HEK293 (cell line): ENCODE measurements around the gene LSMEM2.
A peak's percentile ranks its signal among the peaks of the same experiment; 100 is the strongest.

Experiments
- CTCF ChIA-PET: fragments of 350-600 bp; formaldehyde crosslinking; extraction: SDS; loops from one replicate; lab custom pipeline; 2021; ENCODE audit warnings: antibody characterized with exemption; lab: Yijun Ruan, JAX
- POLR2A ChIA-PET: fragments of 300-600 bp; formaldehyde crosslinking; extraction: SDS; loops from one replicate; lab custom pipeline; 2020; ENCODE audit warnings: antibody characterized with exemption, inconsistent platforms; lab: Yijun Ruan, JAX
- H3K27ac ChIP-seq: fragments of 200-500 bp; sonication (Bioruptor generic); 2 replicates; pipeline ENCODE4 v1.5.1; 2014; ENCODE audit warnings: low read depth, low read length, control low read depth, inconsistent platforms; ENCODE audit errors: extremely low read depth
- H3K36me3 ChIP-seq, 2 experiments: fragments of 200-500 bp in 1 of 2; sonication (Bioruptor generic) in 1 of 2; 1 replicate in 1 of 2; 2 replicates in 1 of 2; pipeline ENCODE4 v1.5.1; 2014 to 2017; ENCODE audit warnings: inconsistent platforms in 2 of 2, low read length in 2 of 2; ENCODE audit not compliant: control insufficient read depth in 2 of 2, insufficient read depth in 1 of 2
- H3K4me1 ChIP-seq: fragments of 200-500 bp; sonication (Bioruptor generic); 2 replicates; pipeline ENCODE4 v1.5.1; 2014; ENCODE audit warnings: mild to moderate bottlenecking, low read length, inconsistent platforms; ENCODE audit not compliant: control insufficient read depth, insufficient read depth
- H3K4me3 ChIP-seq: 2 replicates; pipeline ENCODE4 v1.5.1; 2011; ENCODE audit warnings: low read depth, mild to moderate bottlenecking, control low read depth, low read length, moderate library complexity
- H3K9me3 ChIP-seq: fragments of 200-500 bp; sonication (Bioruptor generic); 2 replicates; pipeline ENCODE4 v1.5.1; 2014; ENCODE audit warnings: low read depth, low read length, inconsistent platforms; ENCODE audit not compliant: control insufficient read depth, insufficient read depth
- GLIS2 ChIP-seq: fragments of 450-650 bp; formaldehyde crosslinking; IDR thresholded peaks from 2 replicates; pipeline ENCODE4 v1.5.1; 2016; ENCODE audit warnings: missing biosample characterization, missing genetic modification characterization
- KLF8 ChIP-seq: fragments of 450-650 bp; formaldehyde crosslinking; IDR thresholded peaks from 2 replicates; pipeline ENCODE4 v1.5.1; 2016; ENCODE audit warnings: missing biosample characterization, missing genetic modification characterization
- SP2 ChIP-seq: fragments of 450-650 bp; formaldehyde crosslinking; IDR thresholded peaks from 2 replicates; pipeline ENCODE4 v1.5.1; 2016; ENCODE audit warnings: missing biosample characterization, missing genetic modification characterization
- SP3 ChIP-seq: fragments of 450-650 bp; formaldehyde crosslinking; IDR thresholded peaks from 2 replicates; pipeline ENCODE4 v1.5.1; 2016; ENCODE audit warnings: missing biosample characterization, missing genetic modification characterization
- ZBTB20 ChIP-seq: fragments of 450-650 bp; formaldehyde crosslinking; IDR thresholded peaks from 2 replicates; pipeline ENCODE4 v1.5.1; 2016; ENCODE audit warnings: missing biosample characterization, missing genetic modification characterization
- ZBTB8A ChIP-seq: fragments of 450-650 bp; formaldehyde crosslinking; IDR thresholded peaks from 2 replicates; pipeline ENCODE4 v1.5.1; 2016; ENCODE audit warnings: missing biosample characterization, missing genetic modification characterization
- ZNF133 ChIP-seq: fragments of 450-650 bp; formaldehyde crosslinking; IDR thresholded peaks from 2 replicates; pipeline ENCODE4 v1.5.1; 2016; ENCODE audit warnings: missing biosample characterization, missing genetic modification characterization
- ZNF2 ChIP-seq: fragments of 450-650 bp; formaldehyde crosslinking; IDR thresholded peaks from 2 replicates; pipeline ENCODE4 v1.5.1; 2016; ENCODE audit warnings: missing biosample characterization, missing genetic modification characterization
- ZNF324 ChIP-seq: fragments of 450-650 bp; formaldehyde crosslinking; IDR thresholded peaks from 2 replicates; pipeline ENCODE4 v1.5.1; 2016; ENCODE audit warnings: missing biosample characterization, missing genetic modification characterization
- ZNF335 ChIP-seq: fragments of 450-650 bp; formaldehyde crosslinking; conservative IDR thresholded peaks from 2 replicates; pipeline ENCODE4 v1.5.1; 2016; ENCODE audit warnings: missing biosample characterization, missing genetic modification characterization
- ZNF366 ChIP-seq: fragments of 450-650 bp; formaldehyde crosslinking; conservative IDR thresholded peaks from 2 replicates; pipeline ENCODE4 v1.5.1; 2016; ENCODE audit warnings: missing biosample characterization, missing genetic modification characterization
- ZNF529 ChIP-seq: fragments of 450-650 bp; formaldehyde crosslinking; IDR thresholded peaks from 2 replicates; pipeline ENCODE4 v1.5.1; 2017; ENCODE audit warnings: missing genetic modification characterization, missing biosample characterization; ENCODE audit not compliant: insufficient replicate concordance
- ZNF560 ChIP-seq: fragments of 450-650 bp; formaldehyde crosslinking; IDR thresholded peaks from 2 replicates; pipeline ENCODE4 v1.5.1; 2017; ENCODE audit warnings: missing biosample characterization, missing genetic modification characterization, borderline replicate concordance
- ZNF561 ChIP-seq: fragments of 450-650 bp; IDR thresholded peaks from 2 replicates; pipeline ENCODE4 v1.5.1; 2018; ENCODE audit warnings: missing biosample characterization, missing genetic modification characterization, borderline replicate concordance
- ZNF629 ChIP-seq: fragments of 450-650 bp; formaldehyde crosslinking; IDR thresholded peaks from 2 replicates; pipeline ENCODE4 v1.5.1; 2017; ENCODE audit warnings: missing biosample characterization, missing genetic modification characterization
- ZNF701 ChIP-seq: fragments of 450-650 bp; formaldehyde crosslinking; IDR thresholded peaks from 2 replicates; pipeline ENCODE4 v1.5.1; 2016; ENCODE audit warnings: missing biosample characterization, missing genetic modification characterization
- TF ChIP-seq, protein P1 (sequence below): fragments of 450-650 bp; formaldehyde crosslinking; IDR thresholded peaks from 2 replicates; pipeline ENCODE4 v1.5.1; 2016; ENCODE audit warnings: missing biosample characterization, missing genetic modification characterization
- TF ChIP-seq, protein P2 (sequence below): fragments of 450-650 bp; formaldehyde crosslinking; IDR thresholded peaks from 2 replicates; pipeline ENCODE4 v1.5.0; 2017; ENCODE audit warnings: missing biosample characterization, missing genetic modification characterization, borderline replicate concordance
- TF ChIP-seq, protein P3 (sequence below): fragments of 450-650 bp; formaldehyde crosslinking; IDR thresholded peaks from 2 replicates; pipeline ENCODE4 v1.5.1; 2016; ENCODE audit warnings: missing biosample characterization, missing genetic modification characterization

Gene LSMEM2

DNA sequence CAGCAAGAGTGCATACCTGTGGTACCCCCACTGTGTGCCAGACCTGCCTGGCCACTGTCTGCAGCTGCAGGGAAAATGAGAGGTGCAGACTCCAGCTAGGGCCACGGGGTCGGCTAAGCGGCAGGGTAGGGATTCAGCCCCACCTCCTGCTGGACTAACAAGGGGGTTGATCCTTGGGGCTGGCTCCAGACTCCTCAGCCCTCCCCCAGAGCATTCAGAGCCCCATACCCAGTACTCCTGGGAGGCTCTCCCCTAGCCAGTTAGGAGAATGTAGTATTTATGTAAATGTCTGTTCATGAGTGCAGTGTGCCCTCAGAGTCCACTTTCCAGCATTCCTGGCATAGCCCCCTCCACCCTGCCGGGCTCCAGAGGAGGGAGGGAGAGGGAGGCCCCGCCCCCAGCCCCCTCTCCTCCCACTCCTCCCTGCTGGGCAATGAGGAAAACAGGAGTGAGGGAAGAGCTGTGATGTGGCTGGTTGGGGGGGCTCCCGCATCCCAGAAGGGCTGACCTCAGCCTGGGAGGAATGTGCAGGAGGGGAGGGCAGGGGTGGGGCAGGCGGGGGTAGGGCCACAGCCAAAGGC is 14.4 kb upstream of the LSMEM2 start (continued):
- TF ChIP-seq, protein P1, sequence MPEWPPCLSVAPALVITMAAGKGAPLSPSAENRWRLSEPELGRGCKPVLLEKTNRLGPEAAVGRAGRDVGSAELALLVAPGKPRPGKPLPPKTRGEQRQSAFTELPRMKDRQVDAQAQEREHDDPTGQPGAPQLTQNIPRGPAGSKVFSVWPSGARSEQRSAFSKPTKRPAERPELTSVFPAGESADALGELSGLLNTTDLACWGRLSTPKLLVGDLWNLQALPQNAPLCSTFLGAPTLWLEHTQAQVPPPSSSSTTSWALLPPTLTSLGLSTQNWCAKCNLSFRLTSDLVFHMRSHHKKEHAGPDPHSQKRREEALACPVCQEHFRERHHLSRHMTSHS (tag by site-specific recombination): no peak
- peak; percentile 36; the same call in 1 of the 2 replicates for TF ChIP-seq ZBTB8A (tag by site-specific recombination)
- 0 out of 2 replicates have a peak, but pooled peaks have one; percentile 20 for TF ChIP-seq KLF8 (tag by site-specific recombination)
- TF ChIP-seq ZNF324 (tag by site-specific recombination): 0 out of 2 replicates have a peak, but pooled peaks have one; percentile 48
- no peak for TF ChIP-seq ZNF2 (tag by site-specific recombination)
- TF ChIP-seq ZNF701 (tag by site-specific recombination): no peak
- TF ChIP-seq ZNF133 (tag by site-specific recombination): no peak

DNA sequence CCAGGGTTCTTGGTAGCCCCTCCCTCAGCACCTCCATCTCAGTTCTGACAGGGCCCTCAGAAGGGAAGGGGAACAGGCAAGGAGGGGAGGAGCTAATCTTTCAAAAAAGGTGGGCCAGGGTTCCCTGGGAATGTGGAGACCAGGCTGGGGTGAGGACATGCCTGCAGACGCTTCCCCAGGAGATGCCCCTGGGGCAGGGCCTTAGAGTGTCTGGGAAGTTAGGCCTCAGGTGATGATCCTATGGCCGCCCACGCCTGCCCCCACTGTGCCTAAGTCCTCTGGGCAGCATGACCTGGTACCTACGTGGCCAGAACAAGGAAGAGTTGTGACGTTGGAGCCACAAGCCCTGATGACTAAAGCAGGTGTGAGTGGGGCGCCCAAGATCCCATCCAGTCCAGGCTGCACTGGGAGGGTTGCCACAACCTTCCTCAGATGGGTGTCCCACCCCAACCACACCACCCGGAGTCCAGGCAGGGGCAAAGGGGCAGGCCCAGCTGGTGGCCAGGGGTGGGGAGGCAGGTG is 13.9 kb upstream of the LSMEM2 start:
- Histone ChIP-seq H3K9me3 (no peaks in the 10 kb centered on the region), H3K36me3 (no peaks in the 10 kb centered on the region), H3K4me3 (no peak overlapping the region), H3K27ac (no peak overlapping the region; the same call in 1 of the 2 replicates), H3K4me1 (peaks cover 3% of the 10 kb centered on the region; the same call in 1 of the 2 replicates)
- CTCF ChIA-PET: interaction anchor here (0.9 to 2.4 kb wide), 4 partner anchors 10 to 70 kb away, joined by 3 to 16 read pairs (median 4); no protein-coding TSS in a partner anchor
- POLR2A ChIA-PET: interaction anchor here (0.6 to 1.9 kb wide), 17 partner anchors 10 to 1518 kb away, joined by 3 to 11 read pairs (median 4); partner anchors contain the start of genes CYB561D2, GNAI2, HYAL3 and IFRD2
- TF ChIP-seq ZNF560 (no peak), ZBTB20 (tag by site-specific recombination) (peak; percentile 73), ZNF366 (tag by site-specific recombination) (peak; percentile 8; the same call in 1 of the 2 replicates), ZNF529 (no peak), ZNF335 (tag by site-specific recombination) (peak; percentile 42), ZNF629 (peak; percentile 22; the same call in 1 of the 2 replicates), SP2 (tag by site-specific recombination) (peak; percentile 1; the same call in 1 of the 2 replicates), SP3 (tag by site-specific recombination) (peak; percentile 64; the same call in 1 of the 2 replicates)

DNA sequence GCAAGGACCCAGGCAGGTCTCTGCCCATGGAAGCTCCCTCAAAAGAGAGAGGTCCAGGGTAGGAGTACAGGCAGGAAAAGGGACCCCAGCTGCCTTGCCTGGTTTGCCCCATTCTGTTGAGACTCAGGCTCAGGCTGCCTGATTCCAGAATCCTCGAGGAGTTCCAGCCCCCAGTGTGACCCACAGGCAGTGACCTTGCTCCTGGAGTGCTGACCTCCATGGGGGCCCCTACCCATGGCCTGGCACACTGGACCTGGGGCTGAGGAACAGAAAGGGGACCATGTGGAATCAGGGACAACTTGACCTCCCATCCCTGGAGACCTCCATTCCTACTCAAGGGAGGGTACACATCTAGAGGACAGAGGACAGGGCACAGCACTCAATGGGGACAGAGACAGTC is 13.3 kb upstream of the LSMEM2 start:
- CTCF ChIA-PET: interaction anchor here (0.9 to 1.4 kb wide), 2 partner anchors 9 to 12 kb away, joined by 3 read pairs; no protein-coding TSS in a partner anchor

More for the DNA sequence above, 13.3 kb upstream of the LSMEM2 start:
- Histone ChIP-seq H3K9me3 (no peaks in the 10 kb centered on the region), H3K4me1 (peaks cover 3% of the 10 kb centered on the region; the same call in 1 of the 2 replicates), H3K36me3 (no peaks in the 10 kb centered on the region)
- TF ChIP-seq GLIS2 (tag by site-specific recombination): peak; percentile 25; the same call in 1 of the 2 replicates
- TF ChIP-seq, protein P2, sequence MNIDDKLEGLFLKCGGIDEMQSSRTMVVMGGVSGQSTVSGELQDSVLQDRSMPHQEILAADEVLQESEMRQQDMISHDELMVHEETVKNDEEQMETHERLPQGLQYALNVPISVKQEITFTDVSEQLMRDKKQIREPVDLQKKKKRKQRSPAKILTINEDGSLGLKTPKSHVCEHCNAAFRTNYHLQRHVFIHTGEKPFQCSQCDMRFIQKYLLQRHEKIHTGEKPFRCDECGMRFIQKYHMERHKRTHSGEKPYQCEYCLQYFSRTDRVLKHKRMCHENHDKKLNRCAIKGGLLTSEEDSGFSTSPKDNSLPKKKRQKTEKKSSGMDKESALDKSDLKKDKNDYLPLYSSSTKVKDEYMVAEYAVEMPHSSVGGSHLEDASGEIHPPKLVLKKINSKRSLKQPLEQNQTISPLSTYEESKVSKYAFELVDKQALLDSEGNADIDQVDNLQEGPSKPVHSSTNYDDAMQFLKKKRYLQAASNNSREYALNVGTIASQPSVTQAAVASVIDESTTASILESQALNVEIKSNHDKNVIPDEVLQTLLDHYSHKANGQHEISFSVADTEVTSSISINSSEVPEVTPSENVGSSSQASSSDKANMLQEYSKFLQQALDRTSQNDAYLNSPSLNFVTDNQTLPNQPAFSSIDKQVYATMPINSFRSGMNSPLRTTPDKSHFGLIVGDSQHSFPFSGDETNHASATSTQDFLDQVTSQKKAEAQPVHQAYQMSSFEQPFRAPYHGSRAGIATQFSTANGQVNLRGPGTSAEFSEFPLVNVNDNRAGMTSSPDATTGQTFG (tag by site-specific recombination): no peak
- TF ChIP-seq, protein P1 (tag by site-specific recombination): no peak
- TF ChIP-seq ZNF133 (tag by site-specific recombination): no peak
- TF ChIP-seq ZNF561 (tag by site-specific recombination): no peak
- TF ChIP-seq, protein P3, sequence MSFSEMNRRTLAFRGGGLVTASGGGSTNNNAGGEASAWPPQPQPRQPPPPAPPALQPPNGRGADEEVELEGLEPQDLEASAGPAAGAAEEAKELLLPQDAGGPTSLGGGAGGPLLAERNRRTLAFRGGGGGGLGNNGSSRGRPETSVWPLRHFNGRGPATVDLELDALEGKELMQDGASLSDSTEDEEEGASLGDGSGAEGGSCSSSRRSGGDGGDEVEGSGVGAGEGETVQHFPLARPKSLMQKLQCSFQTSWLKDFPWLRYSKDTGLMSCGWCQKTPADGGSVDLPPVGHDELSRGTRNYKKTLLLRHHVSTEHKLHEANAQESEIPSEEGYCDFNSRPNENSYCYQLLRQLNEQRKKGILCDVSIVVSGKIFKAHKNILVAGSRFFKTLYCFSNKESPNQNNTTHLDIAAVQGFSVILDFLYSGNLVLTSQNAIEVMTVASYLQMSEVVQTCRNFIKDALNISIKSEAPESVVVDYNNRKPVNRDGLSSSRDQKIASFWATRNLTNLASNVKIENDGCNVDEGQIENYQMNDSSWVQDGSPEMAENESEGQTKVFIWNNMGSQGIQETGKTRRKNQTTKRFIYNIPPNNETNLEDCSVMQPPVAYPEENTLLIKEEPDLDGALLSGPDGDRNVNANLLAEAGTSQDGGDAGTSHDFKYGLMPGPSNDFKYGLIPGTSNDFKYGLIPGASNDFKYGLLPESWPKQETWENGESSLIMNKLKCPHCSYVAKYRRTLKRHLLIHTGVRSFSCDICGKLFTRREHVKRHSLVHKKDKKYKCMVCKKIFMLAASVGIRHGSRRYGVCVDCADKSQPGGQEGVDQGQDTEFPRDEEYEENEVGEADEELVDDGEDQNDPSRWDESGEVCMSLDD (tag by site-specific recombination): no peak
- TF ChIP-seq, all 188 proteins: peak for 1
- no peak overlapping the region for H3K4me3 ChIP-seq
- no peak overlapping the region for H3K27ac ChIP-seq
- POLR2A ChIA-PET: interaction anchor here (0.9 to 1.9 kb wide), 5 partner anchors 19 to 69 kb away, joined by 3 to 9 read pairs (median 7); partner anchors contain the start of genes GNAI2, HYAL3, IFRD2 and NAA80
